ENCODE measurements around the gene PDE10A.

- TF ChIP-seq CTCF (conservative IDR thresholded peaks at IDR 0.05) (no peak), ZFX (IDR thresholded peaks at IDR 0.05) (no peak)
These were observed 5.9 kb upstream of the PDE10A start for GRCh38 chr6:165668951-165669350.
